NCI-H446 treated with DMSO at 0.1 percent for 48 hours (cell line): ENCODE measurements around the gene MC3R.

ENCODE experiments used
- DNase-seq: peaks from one replicate; lab custom pipeline; 2025; lab: John Stamatoyannopoulos, UW

Gene MC3R

DNA sequence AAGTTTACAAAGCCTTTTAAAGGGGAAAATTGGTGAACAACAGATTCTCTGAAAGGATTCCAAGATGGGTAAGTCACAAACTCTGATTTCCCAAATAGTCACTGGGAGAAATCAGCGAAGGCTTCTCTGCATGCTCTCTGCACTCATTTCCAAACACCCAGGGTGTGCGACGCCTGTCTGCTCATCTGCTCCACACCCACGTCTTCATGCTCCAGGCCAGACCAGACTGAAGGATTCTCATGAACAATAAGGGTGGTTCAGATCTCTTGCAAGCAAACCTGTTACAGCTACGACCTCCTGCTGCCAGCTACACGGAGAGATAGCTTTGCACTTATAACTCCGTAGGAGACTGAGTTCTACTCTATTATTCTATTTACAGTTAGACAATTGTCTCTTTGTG lies 1.4 kb downstream of the MC3R start:
- no peak for DNase-seq

DNA sequence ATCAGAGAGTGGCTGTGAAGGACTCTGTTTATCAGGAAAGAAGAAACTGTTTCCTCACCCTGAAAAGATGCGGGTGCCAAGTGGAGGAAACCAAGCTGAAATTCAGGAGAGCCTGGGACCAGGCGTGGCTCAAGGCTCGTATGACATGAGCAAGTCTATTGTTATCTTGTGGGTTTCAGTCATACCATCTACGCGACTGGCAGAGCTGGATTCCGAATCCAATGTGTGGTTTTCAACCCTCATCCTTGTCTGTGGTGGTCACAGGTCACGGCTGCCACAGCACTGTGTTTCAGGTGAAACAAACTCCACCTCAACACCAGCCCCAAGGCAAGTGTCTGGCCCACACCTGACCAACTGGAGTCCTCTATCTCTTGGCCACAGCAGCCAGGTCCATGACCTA lies 9.1 kb downstream of the MC3R start:
- DNase-seq = no peak

- DNase-seq = no peak
Observed at GRCh38 chr20:56259948-56260347, 11.4 kb downstream of the MC3R start.

DNA sequence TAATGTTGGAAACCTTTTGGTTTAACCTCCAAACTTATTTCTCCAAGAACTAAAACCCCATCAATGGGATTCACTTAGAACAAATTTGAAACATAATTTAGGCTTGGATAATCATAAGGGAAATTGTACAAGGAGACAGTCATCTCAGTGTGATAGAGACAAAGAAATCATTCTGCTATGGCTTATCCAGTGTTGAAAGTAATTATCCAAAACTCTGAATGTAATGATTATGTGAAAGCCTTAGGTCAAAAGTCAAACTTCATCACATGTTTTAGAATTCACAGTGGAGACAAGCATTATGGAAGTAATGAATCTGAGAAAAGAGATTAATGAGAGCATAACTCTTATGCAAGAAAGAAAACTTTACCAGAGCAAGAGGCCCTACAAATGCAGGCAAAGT lies 20.0 kb downstream of the MC3R start:
- no peak for DNase-seq

GRCh38 chr20:56271974-56272373 lies 23.4 kb downstream of the MC3R start:
- DNase-seq = no peak

DNA sequence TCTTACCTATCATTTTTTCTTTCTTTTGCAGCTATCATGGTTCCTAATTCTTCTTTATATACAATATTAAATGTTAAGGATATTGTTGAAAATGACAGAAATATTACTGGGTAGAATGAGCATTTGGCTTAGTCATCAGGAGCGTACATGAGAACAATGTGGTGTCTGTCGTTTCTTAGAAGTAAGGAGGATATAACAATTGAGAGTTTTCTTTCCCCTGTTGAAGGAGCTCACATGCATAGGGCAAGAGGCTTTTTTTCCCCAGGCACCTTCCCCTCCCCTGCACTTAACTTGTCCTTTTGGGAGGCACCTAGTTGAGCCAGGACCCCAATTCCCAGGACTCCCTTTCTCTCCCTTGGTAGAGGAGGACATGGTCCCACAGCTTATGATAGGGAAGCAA lies 25.0 kb downstream of the MC3R start:
- no peak for DNase-seq

GRCh38 chr20:56274156-56274555 lies 25.6 kb downstream of the MC3R start:
- DNase-seq = no peak

- no peak for DNase-seq
Observed at GRCh38 chr20:56278196-56278595, 29.7 kb downstream of the MC3R start.

GRCh38 chr20:56285496-56285895 lies 37.0 kb downstream of the MC3R start:
- DNase-seq = no peak

DNA sequence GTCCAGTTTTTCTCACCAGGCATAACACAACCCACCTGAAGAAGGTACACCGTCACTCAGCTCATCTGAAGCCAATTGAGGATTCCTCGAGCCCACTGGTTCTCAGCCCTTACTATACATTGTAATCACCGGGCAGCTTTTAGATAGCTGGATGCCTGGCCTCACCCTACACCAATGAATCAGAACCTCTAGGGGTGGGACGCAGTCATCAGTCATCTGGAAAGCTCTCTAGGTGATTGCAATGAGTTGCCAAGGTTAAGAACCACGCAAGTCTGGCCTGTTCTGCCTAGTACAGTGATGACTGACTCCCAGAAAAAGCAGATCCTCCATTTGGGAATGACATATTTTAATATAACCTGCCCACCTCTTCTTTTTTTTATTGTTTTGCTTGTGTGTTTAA lies 41.1 kb downstream of the MC3R start:
- no peak for DNase-seq

DNA sequence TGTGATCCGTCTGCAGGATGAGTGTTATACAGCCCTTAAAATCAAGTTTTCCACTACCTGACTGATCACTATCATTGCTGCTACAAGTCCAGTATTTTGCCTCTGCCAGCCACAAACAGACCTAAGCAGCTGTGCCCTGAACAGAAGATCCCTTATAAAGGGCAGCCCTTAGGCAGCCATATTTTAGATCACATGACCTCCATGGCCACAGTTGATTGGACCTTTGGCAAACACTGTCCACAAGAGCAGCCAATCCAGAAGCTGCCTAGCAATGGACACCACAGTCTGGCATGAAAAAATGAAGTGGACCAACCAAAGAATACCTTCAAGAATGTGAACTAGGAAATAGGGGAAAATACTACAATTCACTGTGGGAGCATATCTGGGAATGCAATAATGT lies 50.8 kb downstream of the MC3R start:
- DNase-seq = no peak
